Activated CD4-positive, alpha-beta T cell treated with anti-CD3 and anti-CD28 coated beads, Interleukin-2, amount 50 U/mL, for 4 hours (primary cell): ENCODE measurements around the gene PFKFB1.

ENCODE experiments used
- DNase-seq, 2 experiments: peaks; one replicate each; pipeline ENCODE4 v3.0.0-alpha.2; 2020

The PFKFB1 gene

DNA sequence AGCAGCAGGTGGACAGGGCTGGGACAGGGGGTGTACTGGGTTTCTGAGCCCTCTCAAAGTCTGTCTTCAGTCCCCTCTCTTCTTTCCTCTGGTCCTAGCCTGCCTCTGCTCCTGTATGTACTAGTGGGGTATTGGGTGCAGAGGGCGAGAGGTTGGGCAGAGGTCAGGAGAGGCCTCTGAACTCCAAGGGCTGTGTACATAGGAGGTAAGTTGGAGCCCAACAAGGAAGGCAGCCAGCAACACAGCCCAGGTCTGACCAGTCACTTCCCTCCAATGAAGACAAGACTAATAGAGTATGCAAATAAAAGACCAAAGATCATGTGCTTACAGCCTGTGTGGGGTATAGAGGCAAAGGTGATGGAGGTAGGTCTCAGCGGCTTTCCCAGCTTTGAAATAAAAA, at the start of gene PFKFB1:
Gene PFKFB1 (minus strand): TSS at position 90 of the 400 bp plus-strand sequence. CDS start 181 bp downstream, outside the sequence.
- DNase-seq: no peak

DNA sequence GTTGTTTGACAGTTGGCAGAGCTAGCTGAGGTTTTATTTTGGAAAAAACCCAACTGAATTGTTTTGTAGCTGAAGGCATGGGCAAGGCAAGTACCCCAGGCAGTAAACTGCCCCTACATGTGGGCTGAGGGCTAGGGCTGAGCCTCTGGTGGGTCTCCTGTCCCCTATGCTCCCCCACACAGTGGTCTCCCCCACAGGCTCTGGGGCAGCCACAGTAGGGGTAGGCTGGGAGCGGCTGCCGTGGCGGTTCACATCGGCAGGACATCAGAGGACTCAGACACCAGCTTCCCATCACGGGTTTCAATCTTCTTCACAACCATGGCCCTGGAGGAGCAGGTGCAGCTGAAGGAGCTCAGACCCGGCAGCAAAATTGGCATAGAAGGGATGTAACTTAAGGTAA, 47.5 kb upstream of the PFKFB1 start:
- no peak for DNase-seq

- DNase-seq: no peak
These were observed 45.5 kb upstream of the PFKFB1 start for GRCh38 chrX:55039471-55039870.

DNA sequence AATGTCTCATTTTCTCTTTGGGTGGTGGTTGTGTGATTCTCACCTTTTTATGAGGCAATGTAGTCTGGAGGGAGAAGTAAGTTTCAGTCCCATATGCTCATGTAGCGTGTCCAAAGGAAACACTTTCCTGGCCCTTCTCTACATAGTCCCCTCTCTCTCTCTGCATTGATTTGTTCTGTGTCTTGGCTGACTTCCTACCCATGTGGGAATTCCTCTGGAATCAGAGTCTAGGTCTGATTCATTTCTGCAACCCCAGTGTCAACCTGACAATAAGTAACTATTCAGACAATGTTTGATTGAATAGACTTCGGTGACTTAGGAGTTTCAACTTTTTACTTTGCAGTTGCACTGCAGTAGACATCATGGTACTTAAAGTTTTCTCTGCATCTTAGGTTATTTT, 39.4 kb upstream of the PFKFB1 start:
- no peak for DNase-seq

DNA sequence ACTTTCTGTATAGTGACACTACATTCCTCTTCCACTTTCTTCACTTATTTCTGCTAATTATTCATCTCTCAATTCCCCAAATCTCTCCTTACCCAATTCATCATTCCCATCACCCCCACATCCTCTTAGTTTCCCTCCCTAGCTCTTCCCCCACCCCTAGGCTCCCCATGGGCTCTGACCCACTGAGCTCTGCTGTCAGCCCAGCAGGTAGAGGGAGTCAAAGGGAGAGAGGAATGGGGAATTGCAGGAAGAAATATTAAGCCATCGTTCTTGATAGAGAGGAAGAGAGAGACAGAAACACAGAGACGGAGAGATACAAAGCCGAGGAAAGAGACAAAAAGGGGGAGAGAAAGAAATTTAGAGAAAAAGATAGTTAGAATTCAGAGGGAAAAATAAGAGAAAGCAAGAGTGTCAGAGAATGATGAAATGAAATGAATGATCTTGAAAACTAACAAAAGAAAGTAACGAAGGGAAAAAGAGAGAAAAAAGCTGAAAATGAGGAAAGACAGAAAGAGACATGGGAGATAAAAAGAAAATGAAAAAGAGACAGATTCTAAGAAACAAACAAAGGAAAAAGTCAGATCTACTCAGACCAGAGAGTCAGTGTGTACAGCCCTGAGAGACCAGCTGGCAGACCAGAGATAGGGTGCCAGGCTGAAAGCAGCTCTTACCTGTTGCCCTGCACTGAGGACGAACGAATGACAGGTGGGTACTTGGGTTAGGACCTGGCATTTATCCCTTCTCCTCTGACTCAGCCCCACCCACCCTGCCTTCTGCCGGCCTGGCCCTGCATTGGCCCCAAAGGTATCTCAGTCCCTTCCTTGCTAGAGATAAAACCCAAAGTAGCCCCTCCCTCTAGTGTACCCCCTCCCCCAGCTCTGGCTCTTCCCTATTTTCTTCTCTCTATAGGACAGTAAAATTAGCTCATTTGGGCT, 36.5 kb upstream of the PFKFB1 start, which contains the start of gene ALAS2:
Gene ALAS2 (minus strand): TSS at position 707 of the 935 bp plus-strand sequence. CDS start 4,977 bp downstream, outside the sequence.
- DNase-seq: no peak

- no peak for DNase-seq
These were observed 35.3 kb upstream of the PFKFB1 start for GRCh38 chrX:55029291-55029690.

DNA sequence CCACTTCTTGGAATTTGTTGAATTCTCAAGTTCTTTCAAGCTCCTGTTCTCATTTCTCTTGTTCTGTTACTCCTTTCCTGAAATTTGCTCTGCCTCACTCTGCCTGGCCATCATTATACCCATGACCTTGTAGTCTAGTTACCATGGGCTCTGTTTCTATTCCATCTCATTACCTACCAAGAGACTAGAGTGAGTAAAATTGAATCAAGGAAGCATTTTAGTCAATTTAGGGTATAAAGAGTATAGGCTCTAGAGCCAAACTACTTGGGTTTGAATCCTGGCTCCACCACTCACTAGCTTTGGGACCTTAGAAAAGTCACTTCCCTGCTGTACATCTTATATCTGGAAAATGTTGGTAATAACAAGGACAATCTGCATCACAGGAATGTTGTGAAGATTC, 34.6 kb upstream of the PFKFB1 start:
- DNase-seq: no peak

- DNase-seq: no peak
These were observed 34.1 kb upstream of the PFKFB1 start for GRCh38 chrX:55028040-55028439.

- DNase-seq: no peak
These were observed 32.9 kb upstream of the PFKFB1 start for GRCh38 chrX:55026840-55027239.

GRCh38 chrX:55026143-55026542, 32.2 kb upstream of the PFKFB1 start:
- DNase-seq: no peak

DNA sequence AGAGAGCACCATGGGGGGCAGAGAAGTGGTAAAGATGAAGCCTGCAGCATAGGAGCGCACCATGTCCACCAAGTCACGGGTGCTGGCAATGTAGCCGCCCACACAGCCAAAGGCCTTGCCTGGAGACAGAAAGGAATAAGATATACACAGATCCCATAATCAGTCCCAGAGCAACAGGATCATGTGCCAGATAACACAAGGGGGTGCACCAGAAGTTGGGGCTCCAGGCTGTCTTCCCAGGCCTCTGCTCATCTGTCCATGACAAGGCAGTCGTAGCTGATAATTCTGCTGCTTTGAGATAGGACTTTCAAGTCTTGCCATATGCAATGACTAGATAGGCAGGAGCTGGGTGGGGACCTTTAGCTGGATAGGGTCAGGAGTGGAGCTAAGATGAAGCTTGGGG, 20.9 kb upstream of the PFKFB1 start:
- no peak for DNase-seq

GRCh38 chrX:55011294-55011693, 17.3 kb upstream of the PFKFB1 start:
- no peak for DNase-seq

DNA sequence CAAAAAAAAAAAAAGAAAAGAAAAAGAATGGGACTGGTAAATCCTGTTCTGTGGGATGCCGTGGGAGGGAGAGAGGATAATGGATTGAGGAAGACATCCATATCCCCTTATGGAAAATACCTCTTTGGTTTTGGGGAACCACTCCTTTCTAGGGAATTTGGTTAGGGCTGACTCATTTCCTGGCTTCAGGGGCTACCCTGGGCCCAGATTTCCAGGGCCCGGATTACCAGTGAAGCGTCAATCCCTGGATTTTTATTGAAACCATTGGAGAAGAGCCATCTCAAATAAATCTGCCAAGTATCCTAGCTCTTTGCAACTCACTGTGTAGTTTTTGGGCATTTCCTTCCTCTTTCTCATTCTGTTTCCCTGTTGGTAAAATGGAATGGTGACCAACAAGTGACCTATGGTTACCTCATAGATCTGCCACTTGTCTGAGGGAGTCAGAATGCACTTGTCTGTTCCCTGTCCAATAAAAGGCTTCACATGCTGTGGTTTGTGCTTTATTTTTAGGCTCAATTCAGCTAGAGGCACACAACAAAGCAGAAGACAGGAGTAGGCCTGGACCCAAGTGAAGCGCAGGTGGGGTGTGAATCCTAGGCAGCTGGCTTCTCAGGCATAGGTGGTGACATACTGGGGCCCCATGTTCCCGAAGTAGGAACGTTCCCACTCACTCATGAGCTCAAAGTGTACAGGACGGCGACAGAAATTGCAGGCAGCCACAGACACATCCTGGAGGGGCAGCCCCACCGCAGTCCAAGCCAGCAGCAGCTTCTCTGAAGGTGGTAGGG, 14.8 kb upstream of the PFKFB1 start:
- no peak for DNase-seq

- DNase-seq: no peak
These were observed 13.7 kb upstream of the PFKFB1 start for GRCh38 chrX:55007656-55008055.

DNA sequence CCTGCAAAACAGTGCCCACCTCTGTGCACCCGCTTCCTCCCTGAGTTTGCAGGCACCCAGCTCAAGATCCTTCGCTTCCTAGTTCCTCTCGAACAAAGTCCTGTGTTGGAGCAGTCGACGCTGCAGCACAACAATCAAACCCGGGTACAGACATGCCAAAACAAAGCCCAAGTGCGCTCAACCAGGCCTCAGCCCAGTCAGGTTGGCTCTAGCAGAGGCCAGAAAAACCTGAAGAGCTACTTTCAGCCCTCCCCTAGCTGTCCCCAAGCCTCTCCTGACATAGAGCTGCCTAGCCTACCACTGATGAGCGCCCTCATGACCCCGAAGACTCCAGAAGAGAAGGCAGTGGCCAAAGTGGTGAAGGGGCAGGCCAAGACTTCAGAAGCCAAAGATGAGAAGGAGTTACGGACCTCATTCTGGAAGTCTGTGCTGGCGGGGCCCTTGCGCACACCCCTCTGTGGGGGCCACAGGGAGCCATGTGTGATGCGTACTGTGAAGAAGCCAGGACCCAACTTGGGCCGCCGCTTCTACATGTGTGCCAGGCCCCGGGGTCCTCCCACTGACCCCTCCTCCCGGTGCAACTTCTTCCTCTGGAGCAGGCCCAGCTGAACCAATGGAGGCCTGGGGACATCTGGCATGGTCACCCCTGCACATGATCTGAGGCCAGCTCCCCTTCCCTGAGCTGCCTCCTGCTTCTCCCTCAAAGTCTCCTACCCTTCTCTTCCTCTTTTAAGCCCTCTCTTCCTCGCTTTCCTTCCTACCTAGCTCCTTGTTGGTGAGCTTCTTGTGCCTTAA, 13.0 kb upstream of the PFKFB1 start:
- DNase-seq: no peak

- DNase-seq: no peak
These were observed 11.3 kb upstream of the PFKFB1 start for GRCh38 chrX:55005256-55005655.

DNA sequence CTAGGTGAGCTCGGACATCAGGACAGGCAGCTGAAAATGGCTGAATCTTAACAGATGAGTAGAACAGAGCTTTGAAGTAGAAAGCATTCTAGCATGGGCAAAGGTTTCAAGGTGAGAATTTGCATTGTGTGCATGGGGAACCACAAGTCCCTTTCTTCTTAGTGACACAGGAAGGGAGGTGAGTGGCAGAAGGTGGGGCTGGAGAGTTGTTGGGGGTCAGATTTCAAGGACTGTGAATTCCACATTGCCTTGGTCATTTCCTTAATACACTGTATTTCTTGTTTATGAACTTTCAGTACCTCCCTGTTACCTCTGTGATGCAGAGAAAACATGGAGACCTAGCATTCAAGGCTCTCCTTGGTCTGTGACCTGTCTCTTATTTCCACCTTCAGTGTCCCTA, 10.2 kb upstream of the PFKFB1 start:
- DNase-seq: no peak

DNA sequence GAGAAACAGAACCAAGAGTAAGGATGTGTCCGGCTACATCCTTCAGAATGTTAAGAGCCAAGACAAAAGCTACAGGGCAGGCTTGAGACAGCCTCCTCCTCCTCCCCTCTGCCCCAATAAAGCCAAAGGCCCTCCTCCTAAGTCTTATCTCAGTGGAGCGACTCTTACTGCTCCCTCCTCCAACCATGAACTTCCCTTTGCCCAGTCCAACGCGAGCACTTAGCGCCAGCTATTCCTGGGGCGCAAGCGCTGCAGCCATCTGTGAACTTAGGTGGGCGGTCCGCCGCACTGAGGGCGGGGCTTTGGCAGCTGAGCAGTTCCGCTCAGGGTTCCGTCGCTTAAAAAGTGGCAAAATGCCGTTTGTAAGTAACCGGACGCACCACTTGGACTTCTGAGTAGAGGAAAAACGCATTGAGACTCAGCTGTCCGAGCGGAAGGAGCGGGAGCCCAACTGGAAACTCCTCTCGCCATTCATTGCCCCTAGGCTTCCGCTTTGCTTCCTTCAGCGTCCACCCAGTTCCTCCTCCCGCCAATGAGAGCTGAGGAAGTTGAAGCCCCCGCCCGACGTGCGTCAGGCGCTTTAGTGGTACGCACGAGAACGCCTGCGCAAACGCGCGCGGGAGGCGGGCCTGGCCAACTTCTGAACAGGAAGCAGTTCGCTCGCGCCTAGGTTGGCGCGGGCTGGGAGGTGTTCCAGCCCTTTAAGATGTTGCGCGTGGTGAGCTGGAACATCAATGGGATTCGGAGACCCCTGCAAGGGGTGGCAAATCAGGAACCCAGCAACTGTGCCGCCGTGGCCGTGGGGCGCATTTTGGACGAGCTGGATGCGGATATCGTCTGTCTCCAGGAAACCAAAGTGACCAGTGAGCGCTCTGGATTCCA, 6.0 kb upstream of the PFKFB1 start, which contains the start of gene APEX2:
Gene APEX2 (plus strand): TSS at position 647 of the 882 bp plus-strand sequence. CDS start 60 bp downstream, at position 707.
- DNase-seq: peak; percentile 79 to 84

- DNase-seq: no peak
These were observed 1.6 kb upstream of the PFKFB1 start for GRCh38 chrX:54995621-54996020.

DNA sequence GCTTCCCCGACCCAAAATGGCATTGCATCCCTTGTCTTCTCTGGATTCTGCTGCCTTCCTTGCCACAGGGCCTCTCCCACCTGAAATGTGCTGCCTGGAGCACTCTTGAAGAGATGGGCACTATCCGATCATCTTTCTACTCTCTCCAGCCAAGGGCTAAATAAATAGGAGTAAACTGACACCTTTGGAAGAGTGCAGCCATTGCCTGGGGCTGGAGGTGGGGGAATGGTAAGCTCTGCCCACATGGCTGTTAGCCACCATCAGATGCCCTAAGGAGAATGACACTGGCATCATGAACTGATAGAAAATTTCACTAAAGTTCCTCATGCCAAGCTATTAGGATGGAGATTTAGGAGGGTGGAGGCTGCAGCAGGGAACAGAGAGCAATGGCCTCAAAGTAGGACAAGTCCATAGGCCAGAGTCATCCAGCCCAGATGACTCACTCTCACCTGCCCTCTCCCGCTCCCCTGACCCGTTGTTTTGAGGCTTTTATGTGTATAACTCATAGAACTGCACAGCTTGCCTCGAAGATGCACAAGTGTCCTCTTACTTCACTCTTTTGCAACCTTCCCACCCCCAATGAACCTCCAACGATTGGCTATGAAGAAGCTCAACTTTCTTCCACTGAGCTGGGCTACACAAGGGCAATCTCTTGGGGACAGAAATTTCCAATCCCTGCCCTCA, 822 bp upstream of the PFKFB1 start:
- no peak for DNase-seq
